Neural progenitor cell (in vitro differentiated cells): ENCODE measurements around the gene KIF2C.

Experiments
- CTCF ChIP-seq: fragments of 200-600 bp; sonication (generic); IDR thresholded peaks from 2 replicates; pipeline ENCODE4 v1.5.1; 2017; ENCODE audit warnings: antibody characterized with exemption, mild to moderate bottlenecking
- EZH2 ChIP-seq: fragments of 200-600 bp; sonication (generic); IDR thresholded peaks from 2 replicates; pipeline ENCODE4 v1.6.1; 2017; ENCODE audit warnings: antibody characterized with exemption, mild to moderate bottlenecking, moderate library complexity

GRCh38 chr1:44803062-44803311 lies 63.4 kb downstream of the KIF2C start:
- TF ChIP-seq CTCF: no peak
- TF ChIP-seq EZH2: no peak
